ENCODE data around the gene FBL. TPM values are rescaled to one million over a fixed set of nuclear protein-coding genes. Genes with fewer than 3 reads are reported as not detected.

Gene FBL
- total and polyA plus RNA-seq, 2 of the 8 experiments (the other 6 are each of a cell fraction or from before 2014, with no cell fraction given), result 790 to 1,361 TPM

DNA sequence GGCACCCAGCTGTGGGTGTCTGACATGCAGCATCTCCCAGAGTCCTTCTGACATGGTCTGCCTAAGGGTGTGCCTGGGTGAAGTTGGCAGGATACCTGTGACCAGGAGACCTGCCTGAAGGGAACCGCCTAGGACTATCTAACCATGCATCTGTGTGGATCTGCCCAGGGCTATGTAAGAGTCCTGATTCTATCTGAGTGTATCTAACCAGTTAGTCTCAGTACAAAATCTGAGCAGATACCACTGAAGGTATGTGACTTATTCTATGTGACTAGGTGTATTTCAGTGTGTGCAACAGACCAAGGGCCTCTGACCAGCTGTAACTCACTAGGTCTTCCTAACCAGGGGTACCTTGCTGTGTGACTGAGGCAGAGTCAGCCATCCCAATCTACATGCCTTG is 28.2 kb upstream of the FBL start (continued):
- TF ChIP-seq, protein P1, sequence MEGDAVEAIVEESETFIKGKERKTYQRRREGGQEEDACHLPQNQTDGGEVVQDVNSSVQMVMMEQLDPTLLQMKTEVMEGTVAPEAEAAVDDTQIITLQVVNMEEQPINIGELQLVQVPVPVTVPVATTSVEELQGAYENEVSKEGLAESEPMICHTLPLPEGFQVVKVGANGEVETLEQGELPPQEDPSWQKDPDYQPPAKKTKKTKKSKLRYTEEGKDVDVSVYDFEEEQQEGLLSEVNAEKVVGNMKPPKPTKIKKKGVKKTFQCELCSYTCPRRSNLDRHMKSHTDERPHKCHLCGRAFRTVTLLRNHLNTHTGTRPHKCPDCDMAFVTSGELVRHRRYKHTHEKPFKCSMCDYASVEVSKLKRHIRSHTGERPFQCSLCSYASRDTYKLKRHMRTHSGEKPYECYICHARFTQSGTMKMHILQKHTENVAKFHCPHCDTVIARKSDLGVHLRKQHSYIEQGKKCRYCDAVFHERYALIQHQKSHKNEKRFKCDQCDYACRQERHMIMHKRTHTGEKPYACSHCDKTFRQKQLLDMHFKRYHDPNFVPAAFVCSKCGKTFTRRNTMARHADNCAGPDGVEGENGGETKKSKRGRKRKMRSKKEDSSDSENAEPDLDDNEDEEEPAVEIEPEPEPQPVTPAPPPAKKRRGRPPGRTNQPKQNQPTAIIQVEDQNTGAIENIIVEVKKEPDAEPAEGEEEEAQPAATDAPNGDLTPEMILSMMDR (IDR thresholded peaks at IDR 0.05; ENCODE audit: control extremely low read depth in 1 of 3, insufficient read depth in 1 of 3, low read depth in 1 of 3, low read length in 3 of 3), result no peak
- TF ChIP-seq BACH1 (IDR thresholded peaks at IDR 0.05; ENCODE audit: low read length), result no peak
- TF ChIP-seq SP1 (IDR thresholded peaks at IDR 0.05; ENCODE audit: low read depth, low read length), result no peak
- TF ChIP-seq CHD1 (IDR thresholded peaks at IDR 0.05; ENCODE audit: low read depth, low read length), result no peak
- TF ChIP-seq SUZ12 (IDR thresholded peaks at IDR 0.05; ENCODE audit: low read length), result no peak
- no peak for TF ChIP-seq RAD21 (IDR thresholded peaks at IDR 0.05 in 1 of 2, conservative IDR thresholded peaks at IDR 0.05 in 1 of 2; ENCODE audit: low read depth in 2 of 2, low read length in 2 of 2)
- no peak for TF ChIP-seq SRF (IDR thresholded peaks at IDR 0.05; ENCODE audit: low read depth, low read length)
